ENCODE data around the gene ZC3H18.

ZC3H18 gene

GRCh38 chr16:88626646-88627045 lies 56.4 kb downstream of the ZC3H18 start:
- Mint-ChIP-seq H3K4me1 (no peaks in the 10 kb centered on the region), H3K27ac (no peak overlapping the region), H3K36me3 (peaks cover 71% of the 10 kb centered on the region), H3K9me3 (no peaks in the 10 kb centered on the region), H3K27me3 (no peaks in the 10 kb centered on the region), H3K4me3 (no peak overlapping the region)
- ATAC-seq: no peak

- Mint-ChIP-seq H3K9me3 (no peaks in the 10 kb centered on the region), H3K4me3 (no peak overlapping the region), H3K4me1 (peaks cover 5% of the 10 kb centered on the region), H3K27me3 (no peaks in the 10 kb centered on the region), H3K27ac (no peak overlapping the region), H3K36me3 (peaks cover 68% of the 10 kb centered on the region)
- ATAC-seq: no peak
These were observed 57.6 kb downstream of the ZC3H18 start for GRCh38 chr16:88627531-88628411.

- ATAC-seq: no peak
- Mint-ChIP-seq H3K9me3 (no peaks in the 10 kb centered on the region), H3K4me1 (peaks cover 13% of the 10 kb centered on the region), H3K36me3 (peaks cover 66% of the 10 kb centered on the region), H3K4me3 (no peak overlapping the region), H3K27me3 (no peaks in the 10 kb centered on the region), H3K27ac (no peak overlapping the region)
These were observed 58.3 kb downstream of the ZC3H18 start for GRCh38 chr16:88628512-88628974.

GRCh38 chr16:88629835-88630234 lies 59.6 kb downstream of the ZC3H18 start:
- no peaks in the 10 kb centered on the region for H3K9me3 Mint-ChIP-seq
- no peaks in the 10 kb centered on the region for H3K27me3 Mint-ChIP-seq
- peaks cover 26% of the 10 kb centered on the region for H3K4me1 Mint-ChIP-seq
- no peak overlapping the region for H3K4me3 Mint-ChIP-seq
- H3K27ac Mint-ChIP-seq: no peak overlapping the region
- H3K36me3 Mint-ChIP-seq: peaks cover 57% of the 10 kb centered on the region
- no peak for ATAC-seq

- H3K4me1 Mint-ChIP-seq: peaks cover 32% of the 10 kb centered on the region
- no peak overlapping the region for H3K4me3 Mint-ChIP-seq
- H3K27me3 Mint-ChIP-seq: no peaks in the 10 kb centered on the region
- H3K27ac Mint-ChIP-seq: no peak overlapping the region
- ATAC-seq: no peak
- H3K36me3 Mint-ChIP-seq: peaks cover 53% of the 10 kb centered on the region
- H3K9me3 Mint-ChIP-seq: no peaks in the 10 kb centered on the region
These were observed 60.2 kb downstream of the ZC3H18 start for GRCh38 chr16:88630433-88630832.

- no peak for ATAC-seq
- Mint-ChIP-seq H3K27me3 (no peaks in the 10 kb centered on the region), H3K4me3 (no peak overlapping the region), H3K27ac (no peak overlapping the region), H3K9me3 (no peaks in the 10 kb centered on the region), H3K36me3 (peaks cover 48% of the 10 kb centered on the region), H3K4me1 (peaks cover 37% of the 10 kb centered on the region)
These were observed 60.7 kb downstream of the ZC3H18 start for GRCh38 chr16:88630941-88631340.

- H3K36me3 Mint-ChIP-seq: peaks cover 44% of the 10 kb centered on the region
- peaks cover 41% of the 10 kb centered on the region for H3K4me1 Mint-ChIP-seq
- no peak for ATAC-seq
- no peak overlapping the region for H3K4me3 Mint-ChIP-seq
- H3K27me3 Mint-ChIP-seq: no peaks in the 10 kb centered on the region
- H3K9me3 Mint-ChIP-seq: no peaks in the 10 kb centered on the region
- no peak overlapping the region for H3K27ac Mint-ChIP-seq
These were observed 61.2 kb downstream of the ZC3H18 start for GRCh38 chr16:88631384-88631783.

GRCh38 chr16:88631920-88632586 lies 61.9 kb downstream of the ZC3H18 start:
- H3K9me3 Mint-ChIP-seq: peaks cover under 1% of the 10 kb centered on the region
- H3K27ac Mint-ChIP-seq: no peak overlapping the region
- peaks cover 43% of the 10 kb centered on the region for H3K4me1 Mint-ChIP-seq
- no peak for ATAC-seq
- H3K27me3 Mint-ChIP-seq: no peaks in the 10 kb centered on the region
- H3K36me3 Mint-ChIP-seq: peaks cover 37% of the 10 kb centered on the region
- H3K4me3 Mint-ChIP-seq: no peak overlapping the region

GRCh38 chr16:88632587-88632930 lies 62.4 kb downstream of the ZC3H18 start:
- Mint-ChIP-seq H3K9me3 (peaks cover 3% of the 10 kb centered on the region), H3K36me3 (peaks cover 32% of the 10 kb centered on the region), H3K4me3 (no peak overlapping the region), H3K27ac (peak overlapping the region; percentile 84), H3K27me3 (no peaks in the 10 kb centered on the region), H3K4me1 (peaks cover 48% of the 10 kb centered on the region)
- ATAC-seq: no peak

- peaks cover 3% of the 10 kb centered on the region for H3K9me3 Mint-ChIP-seq
- no peaks in the 10 kb centered on the region for H3K27me3 Mint-ChIP-seq
- peak; percentile 78 for ATAC-seq
- peaks cover 28% of the 10 kb centered on the region for H3K36me3 Mint-ChIP-seq
- peaks cover 60% of the 10 kb centered on the region for H3K4me1 Mint-ChIP-seq
- H3K27ac Mint-ChIP-seq: peak overlapping the region; percentile 84
- peak overlapping the region; percentile 84 for H3K4me3 Mint-ChIP-seq
These were observed 63.5 kb downstream of the ZC3H18 start for GRCh38 chr16:88633684-88634140.

GRCh38 chr16:88634141-88634993 lies 64.2 kb downstream of the ZC3H18 start:
- Mint-ChIP-seq H3K9me3 (peaks cover 3% of the 10 kb centered on the region), H3K36me3 (peaks cover 28% of the 10 kb centered on the region), H3K4me1 (peaks cover 66% of the 10 kb centered on the region), H3K27me3 (no peaks in the 10 kb centered on the region), H3K27ac (peak overlapping the region; percentile 84), H3K4me3 (peak overlapping the region; percentile 84)
- peak; percentile 84 for ATAC-seq

- H3K4me3 Mint-ChIP-seq: peak overlapping the region; percentile 84
- H3K36me3 Mint-ChIP-seq: peaks cover 25% of the 10 kb centered on the region
- peaks cover 3% of the 10 kb centered on the region for H3K9me3 Mint-ChIP-seq
- H3K27ac Mint-ChIP-seq: peak overlapping the region; percentile 84
- H3K27me3 Mint-ChIP-seq: peaks cover 4% of the 10 kb centered on the region
- ATAC-seq: no peak
- H3K4me1 Mint-ChIP-seq: peaks cover 74% of the 10 kb centered on the region
These were observed 64.9 kb downstream of the ZC3H18 start for GRCh38 chr16:88634994-88635670.

- Mint-ChIP-seq H3K4me1 (peaks cover 80% of the 10 kb centered on the region), H3K27me3 (peaks cover 9% of the 10 kb centered on the region), H3K9me3 (peaks cover 3% of the 10 kb centered on the region), H3K4me3 (peak overlapping the region; percentile 63), H3K36me3 (peaks cover 22% of the 10 kb centered on the region), H3K27ac (peak overlapping the region; percentile 84)
- ATAC-seq: no peak
These were observed 65.6 kb downstream of the ZC3H18 start for GRCh38 chr16:88635671-88636319.

Measured in stimulated activated memory B cell treated with anti-CD40 and anti-IgM and Interleukin-4, amounts not matched to agents 10 μg/mL and 1 μg/mL and 100 μg/mL, for 72 hours (primary cell).